NOMO-1 treated with dmso at 0.1 percent for 144 hours (cell line): Measurements from ENCODE around the gene HIBADH.

Experiments used
- DNase-seq: peaks from one replicate; lab custom pipeline; 2025; ENCODE audit not compliant: unreplicated experiment; lab: John Stamatoyannopoulos, UW

The HIBADH gene

DNA sequence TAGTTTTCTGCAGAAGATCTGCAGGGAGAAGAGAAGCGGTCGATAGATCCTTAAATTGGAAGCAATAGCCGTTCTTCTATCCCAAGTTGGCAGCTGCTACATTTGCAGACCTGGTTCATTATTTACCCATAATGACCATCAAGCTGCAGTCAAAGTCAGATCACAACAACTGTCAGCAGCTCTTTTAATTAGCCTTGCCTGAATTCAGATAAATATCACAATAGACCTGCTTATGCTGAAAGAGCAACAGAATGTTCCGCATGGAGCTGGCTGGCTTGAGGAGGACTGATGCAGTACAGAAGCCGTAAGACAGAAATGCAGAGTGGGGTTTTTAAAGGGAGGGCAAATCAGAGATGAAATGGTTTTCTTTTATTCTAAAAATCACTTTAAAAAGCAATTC lies 109.4 kb downstream of the HIBADH start:
- DNase-seq, result no peak

DNA sequence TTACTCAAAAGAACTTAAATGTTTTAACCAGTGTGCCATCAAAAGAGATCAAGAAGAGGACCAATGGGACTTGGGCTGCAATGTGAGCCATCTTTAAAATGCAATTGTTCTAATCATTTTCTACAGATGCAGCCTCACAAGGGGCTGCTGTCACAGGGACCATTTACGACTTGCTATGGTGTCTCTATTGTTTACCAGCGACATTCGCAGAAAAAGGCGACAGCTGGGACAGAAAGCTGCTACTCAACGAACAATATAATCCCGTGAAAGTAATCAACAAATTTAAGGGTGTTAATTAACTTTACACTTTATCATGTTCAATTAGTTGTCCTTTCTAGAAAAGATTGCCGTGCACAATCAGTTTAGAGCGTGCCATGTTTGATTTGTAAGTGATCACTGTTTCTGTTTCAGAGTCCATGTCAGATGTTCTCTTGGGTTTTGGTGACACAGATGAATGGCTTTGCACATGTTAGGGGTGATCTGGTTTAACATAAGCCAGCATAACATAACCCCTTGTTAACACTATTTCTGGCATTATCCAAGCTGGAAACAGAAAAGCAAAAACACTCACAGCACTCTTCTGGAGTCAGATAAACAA lies 110.8 kb downstream of the HIBADH start:
- DNase-seq, result no peak

DNA sequence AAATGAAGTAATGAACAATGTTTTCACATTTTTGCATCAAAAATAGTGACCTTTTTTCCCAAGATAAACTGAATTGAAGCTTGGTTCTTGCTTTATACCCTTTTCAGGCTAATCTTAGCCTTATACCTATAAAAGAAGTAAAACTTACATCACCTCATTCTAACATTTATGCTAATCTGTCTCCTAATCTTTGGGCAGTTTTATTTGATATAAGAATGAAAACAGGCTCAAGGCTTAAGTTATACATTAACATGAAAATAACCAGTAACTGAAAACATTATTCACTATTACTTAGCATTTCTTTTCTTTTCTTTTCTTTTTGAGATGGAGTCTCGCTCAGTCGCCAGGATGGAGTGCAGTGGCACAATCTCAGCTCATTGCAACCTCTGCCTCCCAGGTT lies 113.1 kb downstream of the HIBADH start:
- DNase-seq, result no peak

DNA sequence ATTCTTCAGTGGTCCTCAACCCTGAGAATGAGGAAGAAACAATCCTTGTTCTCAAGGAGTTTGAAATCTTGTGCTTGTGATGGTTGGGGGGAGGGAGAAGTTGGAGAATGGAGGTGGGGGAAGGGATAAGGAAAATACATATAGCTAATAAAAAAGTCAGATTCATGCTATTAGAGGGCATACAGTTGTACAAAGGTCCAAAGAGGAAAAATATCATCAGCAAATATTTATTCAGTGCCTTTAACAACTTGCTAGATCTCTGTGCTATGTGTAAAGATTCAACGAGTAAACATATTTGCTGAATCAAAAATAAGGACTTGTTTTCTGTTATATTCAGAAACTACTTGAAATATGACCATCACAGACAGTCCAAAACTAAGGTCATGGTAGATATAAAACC lies 114.4 kb downstream of the HIBADH start:
- DNase-seq, result no peak

DNA sequence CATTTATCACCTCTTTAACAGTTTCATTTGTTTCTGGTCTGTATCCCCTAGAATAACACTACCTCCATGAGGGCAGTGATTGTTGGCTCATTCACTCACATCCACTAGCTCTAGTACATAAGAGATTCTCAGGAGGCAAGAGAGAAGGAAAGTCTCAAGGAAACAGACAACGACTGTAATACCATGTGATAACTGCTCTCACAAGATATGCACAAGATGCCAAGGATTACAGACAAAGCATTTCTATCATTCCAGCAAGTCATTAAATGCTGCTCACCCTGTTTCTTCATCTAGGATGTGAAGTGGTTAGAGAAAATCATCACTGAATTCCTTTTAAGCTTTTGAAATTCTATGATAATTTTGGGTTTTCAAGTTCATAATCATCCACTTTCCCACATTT lies 115.3 kb downstream of the HIBADH start:
- DNase-seq, result no peak

DNA sequence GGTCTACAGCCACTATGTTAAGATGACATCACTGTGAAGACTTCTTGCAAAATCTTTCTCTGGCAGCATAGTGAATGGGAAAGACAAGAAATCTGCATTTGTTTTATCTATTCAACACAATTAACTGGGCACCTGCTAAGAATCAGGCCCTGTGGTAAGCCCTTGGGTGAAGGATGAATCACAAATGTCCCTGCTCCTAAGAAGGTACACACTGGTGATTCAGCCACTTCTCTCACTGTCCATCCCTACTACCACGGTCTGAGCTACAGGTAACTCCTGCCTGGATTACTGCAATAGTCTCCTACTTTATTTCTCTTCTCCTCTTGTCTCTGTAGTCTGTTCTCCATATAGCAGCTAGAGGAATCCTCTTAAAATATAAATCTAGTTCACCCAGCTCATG lies 116.1 kb downstream of the HIBADH start:
- no peak for DNase-seq

DNA sequence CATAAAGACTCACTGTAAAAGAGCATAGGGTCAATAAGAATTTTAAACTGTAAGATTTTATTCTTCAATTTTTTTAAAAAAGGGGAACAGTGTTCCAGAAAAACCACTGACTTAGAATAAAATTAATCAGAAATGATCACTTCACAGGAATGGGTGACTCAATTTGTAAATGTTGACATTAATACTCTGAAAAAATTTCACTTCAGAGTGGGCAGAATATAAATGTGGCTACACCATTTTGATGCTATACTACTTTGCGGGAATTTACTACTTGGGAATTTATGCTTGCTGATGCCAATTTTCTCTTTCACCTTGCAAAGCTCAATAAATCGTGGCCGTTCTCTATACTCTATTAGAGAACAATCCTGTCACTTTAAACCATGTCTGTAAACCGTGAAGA lies 126.9 kb downstream of the HIBADH start:
- no peak for DNase-seq

DNA sequence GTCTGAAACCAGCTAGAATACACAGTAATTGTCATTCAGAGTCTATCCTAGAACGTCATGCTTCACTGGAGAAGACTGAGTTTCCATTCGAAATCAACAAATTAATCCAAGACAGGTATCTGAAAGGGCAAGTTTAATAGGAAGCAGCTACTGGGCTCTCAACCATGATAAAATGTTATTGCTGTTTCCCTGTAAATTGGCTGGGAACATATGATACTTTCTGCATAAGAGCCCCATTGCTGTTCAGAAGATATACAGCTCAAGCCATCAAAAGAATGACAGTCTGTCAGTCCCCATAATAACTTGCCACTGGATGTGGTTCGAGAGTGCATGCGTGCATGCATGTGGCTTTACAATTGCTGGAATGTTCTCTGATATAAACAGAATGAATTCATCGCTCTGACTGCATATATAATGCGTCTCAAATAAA lies 129.0 kb downstream of the HIBADH start:
- DNase-seq, result no peak

DNA sequence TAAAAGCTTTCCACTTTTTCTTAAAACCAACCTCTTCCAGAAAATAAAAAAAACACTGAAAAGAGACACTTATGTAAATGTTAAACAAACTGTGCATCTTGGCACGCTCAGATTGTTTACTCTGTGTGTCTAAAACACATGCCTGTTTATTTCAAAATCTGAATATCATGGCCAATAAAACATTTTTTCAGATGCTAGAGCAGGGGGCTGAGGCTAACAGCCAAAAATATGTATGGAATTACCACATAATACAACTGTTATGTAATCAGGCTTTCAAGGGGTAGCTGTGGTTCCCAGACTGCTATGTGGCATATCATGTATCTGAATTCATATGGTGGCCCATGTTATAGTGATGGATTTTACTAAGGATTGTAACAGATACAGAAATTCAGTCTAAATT lies 130.4 kb downstream of the HIBADH start:
- no peak for DNase-seq

DNA sequence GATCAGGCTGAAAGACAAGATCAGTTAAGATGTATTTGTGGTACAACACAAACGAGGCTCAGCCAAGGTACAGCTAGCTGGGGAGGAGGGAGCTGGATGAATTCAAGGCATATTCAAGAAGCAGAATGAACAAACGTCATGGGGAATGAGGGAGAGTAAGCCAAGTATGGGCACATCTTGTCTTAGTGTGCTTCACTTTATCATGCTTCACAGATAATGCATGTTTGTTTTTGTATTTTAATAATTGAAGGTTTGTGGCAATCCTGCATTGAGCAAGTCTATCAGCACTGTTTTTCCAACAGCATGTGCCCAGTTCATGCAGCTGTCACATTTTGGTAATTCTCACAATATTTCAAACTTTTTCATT lies 135.4 kb downstream of the HIBADH start:
- DNase-seq, result no peak

DNA sequence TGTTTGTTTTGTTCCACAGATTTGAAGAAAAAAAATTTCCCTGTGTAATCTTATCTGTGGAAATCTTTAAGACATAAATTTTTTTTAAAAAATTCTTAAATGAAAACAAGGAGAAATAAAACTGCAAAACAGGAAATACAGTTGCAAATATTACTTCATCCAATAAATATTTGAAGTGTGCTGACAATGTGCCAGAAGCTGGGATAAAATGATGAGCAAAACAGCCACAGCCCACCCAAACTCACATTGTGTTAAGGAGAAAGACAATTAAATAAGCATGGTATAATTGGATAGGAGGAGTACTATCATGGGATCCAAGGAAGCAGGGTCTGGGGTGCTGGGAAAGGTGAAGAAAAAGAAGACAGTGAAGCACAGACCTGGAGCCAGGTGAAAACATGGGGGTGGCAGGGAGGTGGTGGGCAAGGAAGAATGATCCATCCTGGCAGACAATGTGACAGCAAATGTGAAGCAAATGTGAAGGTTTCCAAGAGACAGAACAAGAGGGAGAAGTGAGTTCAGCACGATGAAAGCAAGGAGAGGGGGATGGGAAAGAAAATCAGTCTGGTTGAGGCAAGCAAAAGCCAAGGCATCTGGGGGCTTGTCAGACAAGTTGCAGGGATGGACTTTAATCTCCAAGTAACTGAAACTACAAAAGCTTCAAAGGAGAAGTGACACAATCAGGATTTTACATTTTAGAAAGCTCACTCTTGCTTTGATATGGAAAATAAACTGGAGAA lies 135.9 kb downstream of the HIBADH start:
- no peak for DNase-seq

DNA sequence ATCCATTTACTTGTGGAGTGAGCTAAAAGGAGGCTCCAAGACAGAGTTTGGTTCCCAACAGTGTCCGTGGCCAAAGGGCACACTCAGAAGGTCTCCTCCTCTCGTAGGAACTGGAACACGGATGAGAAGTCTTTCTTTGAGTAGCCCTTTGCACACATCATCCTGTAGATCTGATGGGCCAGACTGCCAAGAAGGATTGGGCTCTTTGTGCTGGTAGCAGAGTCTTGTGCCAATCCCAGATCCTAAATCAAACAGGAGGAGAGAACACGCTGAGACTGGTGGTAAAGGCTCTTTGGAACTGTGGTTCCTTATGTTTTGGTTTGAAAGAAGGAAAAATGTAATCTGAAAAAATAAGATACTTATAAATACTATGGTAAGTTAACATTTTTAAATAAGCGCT lies 136.6 kb downstream of the HIBADH start:
- DNase-seq, result no peak

DNA sequence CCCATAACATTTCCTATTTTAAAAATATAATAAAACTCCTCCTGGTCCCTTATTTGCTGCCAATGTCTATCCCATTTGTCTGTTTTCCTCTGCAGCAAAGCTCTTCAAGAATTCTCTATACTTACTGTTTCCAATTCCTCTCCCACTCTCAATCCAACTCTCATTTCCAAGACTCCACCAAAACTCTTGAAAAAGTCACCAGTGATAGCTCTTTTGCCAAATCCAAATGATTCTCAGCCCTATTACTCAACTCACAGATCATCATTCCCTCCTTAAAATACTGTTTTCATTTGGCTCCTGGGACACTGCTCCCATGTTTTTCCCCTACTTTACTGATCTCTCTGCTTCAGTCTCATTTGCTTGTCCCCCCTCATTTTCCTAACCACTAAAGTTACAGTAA lies 139.4 kb downstream of the HIBADH start:
- DNase-seq, result no peak

DNA sequence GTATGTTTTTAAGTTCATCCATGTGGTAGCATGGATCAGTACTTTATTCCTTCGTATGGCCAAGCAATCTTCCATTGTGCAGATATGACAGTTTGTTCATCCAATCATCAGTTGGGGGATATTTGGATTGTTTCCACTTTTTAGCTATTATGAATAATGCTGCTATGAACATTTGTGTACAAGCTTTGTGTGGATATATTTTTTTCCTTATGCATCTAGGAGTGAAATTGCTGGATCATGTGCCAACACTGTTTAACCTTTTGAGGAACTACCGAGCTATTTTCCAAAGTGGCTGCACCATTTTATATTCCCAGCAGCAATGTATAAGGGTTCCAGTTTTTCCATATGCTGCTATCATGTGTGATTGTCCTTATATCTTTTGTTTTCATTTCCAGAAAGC lies 140.1 kb downstream of the HIBADH start:
- no peak for DNase-seq

DNA sequence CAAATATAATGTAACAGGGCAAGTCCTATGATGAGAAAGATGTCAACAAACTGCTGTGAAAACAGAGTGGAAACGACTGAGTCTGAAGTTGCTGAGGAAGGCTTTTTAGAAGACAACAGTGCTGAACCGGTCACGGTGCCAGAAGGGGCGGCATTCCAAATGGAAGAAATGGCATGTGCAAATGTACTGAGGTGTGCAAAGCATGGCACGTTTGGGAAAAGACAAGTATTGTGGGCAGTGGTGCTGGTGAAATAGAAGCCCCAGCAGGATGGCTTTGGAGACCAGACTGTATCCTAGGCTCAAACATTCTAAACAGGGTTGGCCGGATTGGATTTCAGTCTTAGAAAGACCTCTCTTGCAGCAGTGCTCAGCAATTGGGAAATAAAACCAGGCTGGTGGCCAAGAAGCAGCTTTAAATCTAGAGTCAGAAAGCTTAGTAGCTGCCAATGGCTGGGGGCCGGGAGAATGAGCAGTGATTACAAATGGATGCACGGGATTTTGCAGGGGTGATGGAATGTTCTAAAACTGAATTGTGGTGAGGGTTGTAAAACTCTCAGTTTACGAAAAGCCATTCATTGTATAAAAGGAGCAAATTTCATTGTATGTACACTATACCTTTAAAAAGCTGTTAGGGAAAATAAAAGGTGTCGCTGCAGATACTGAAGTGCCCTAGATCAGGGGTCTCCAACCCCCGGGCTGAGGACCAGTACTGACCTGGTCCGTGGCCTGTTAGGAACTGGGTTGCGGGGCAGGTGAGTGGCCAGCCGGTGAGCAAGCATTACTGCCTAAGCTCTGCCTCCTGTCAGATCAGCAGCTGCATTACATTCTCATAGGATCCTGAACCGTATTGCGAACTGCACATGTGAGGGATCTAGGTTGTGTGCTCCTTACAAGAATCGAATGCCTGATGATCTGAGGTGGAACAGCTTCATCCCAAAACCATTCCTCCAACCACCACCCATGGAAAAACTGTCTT lies 141.6 kb downstream of the HIBADH start:
- no peak for DNase-seq

DNA sequence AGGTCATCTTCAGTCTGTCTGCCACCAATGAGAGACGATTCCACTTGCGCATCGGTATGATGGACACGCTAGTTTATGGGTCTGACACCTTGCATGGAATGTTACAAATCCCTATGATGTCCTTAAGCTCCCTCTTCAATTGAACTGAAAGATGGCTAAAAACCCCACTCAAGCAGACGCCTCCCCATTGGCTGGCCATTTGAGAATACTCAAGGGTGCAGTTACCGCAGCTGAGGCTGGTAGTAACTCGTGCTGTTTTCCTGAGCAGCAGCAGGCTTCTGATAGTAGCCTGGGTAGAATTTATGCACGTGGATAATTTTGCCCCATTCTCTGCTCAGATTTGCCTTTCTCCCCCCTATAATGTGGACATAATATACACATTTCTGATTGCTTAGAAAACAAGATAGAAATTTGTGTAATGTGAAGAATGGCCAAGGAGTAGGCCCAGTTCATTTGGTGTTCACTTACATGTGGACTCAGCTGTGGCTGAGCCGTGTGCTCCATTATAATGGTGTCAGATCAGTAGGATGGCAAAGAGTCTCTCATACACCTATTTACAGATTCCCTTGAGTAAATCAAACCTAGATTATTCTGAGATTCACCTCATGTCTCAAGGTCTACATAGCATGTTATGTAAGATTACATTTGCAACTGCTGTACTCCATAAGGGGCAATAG lies 142.8 kb downstream of the HIBADH start:
- DNase-seq, result no peak

DNA sequence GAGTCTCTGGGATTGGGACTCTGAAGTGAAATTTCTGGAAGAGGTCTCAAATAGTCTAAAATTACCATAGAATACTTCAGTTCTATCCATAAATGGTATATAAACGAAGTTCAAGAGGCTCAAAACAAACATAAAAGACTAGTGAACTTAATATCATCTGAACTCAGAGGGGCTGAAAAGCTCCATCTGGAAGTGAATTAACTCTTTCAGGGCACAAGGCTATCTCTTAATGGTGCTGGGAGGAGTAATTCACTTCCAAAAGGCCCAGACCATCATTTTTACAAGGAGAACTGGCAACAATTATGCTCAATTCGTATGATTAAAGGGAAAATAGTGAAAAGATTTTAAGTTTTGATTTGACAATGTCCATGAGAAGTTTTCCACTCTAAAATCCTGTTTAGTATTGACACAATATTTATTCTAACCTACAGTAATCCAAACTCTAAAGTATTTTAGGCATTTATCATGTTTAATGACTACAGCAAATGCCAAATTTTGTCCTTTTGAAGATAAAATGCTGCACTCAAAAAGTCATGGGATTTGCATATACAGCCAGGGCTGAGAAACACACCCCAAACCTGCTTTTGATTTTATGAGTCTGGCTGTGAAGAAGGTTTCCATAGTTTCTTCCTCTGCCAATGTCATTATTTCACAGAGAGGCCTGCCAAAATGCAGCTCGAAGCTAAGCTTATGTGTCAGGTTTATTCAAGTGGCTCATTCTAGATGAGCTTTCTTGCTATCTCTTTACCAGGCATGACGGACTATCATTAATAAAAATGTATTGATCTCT lies 143.9 kb downstream of the HIBADH start:
- DNase-seq, result no peak

DNA sequence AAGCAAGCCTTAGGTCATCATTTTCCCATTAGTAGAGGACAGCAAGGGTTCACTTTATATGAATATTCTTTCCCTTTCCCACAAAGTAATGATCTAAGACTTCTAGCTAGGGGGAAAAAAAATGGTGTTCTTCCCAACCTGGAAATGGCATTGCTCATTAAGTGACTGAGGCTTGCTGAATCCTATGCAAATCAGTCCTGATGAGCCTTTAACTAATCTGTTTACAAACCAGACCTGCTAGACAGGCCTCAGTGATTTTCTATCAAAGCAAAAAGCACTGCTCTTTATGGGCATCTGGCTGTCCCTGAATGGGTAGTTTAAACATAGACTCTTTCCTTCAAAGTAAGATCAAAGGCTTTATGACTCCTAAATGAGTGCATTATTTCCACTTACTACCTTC lies 146.3 kb downstream of the HIBADH start:
- DNase-seq, result no peak

DNA sequence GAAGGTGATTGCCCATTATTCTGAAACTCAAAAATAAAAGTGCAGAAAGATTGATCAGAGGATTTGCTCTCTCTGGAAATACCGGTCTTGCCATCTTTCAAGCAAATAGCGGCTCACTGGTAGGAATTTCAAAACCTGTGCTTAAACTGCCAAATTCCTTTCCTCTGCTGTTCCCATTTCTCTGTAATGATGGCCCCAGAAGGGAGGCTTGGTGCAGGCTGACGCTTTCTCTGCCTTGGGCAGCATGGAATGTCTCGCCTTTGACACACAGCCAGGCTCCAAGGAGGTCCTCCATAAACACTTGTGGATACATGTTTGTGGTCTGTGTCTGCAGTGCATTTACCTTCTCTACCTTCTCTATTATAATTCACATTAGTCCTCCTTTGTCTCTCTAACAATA lies 146.8 kb downstream of the HIBADH start:
- DNase-seq, result no peak

DNA sequence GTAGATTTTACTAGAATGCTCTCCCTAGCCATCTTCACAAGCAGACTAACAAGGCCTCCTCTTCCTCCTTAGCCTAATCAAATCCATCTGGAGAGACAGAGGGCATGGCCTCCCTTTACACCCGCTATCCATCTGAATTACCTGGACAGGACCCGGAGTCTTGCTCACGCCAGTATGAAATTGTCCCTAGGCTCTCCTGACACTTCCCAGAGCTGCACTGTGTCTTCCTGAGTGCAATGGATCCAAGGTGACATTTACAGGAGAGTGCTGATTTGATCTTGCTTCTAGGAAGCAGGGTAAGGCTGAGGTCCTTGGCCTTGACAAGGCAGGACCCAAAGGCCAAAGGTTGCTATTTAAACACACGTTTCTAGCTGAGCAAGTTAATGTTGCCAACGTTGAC lies 147.8 kb downstream of the HIBADH start:
- DNase-seq, result no peak

DNA sequence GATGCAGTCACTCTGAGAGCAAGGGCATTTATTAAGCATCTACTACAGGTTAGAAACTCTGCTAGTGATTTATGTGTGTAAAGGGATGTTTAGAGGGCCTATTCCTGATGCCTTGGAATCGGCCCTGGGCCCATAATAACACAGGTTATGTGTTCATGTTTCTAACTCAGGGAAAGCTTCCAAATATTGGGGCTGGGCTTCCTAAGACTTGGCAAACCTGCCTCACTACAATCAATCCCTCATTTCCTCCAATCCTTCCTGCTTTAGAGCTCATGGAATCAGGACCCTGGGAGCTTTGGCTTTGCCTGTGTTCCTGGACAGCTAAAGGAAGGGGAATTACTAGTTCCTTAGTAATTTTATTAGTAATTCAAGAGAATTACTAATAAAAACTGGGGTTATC lies 148.8 kb downstream of the HIBADH start:
- no peak for DNase-seq
